MV-4-11 (cell line): ENCODE measurements around the gene SUPT6H.
"Not testable (repeated sequence)": the region's sequence is repeated elsewhere in the genome, so short reads cannot be mapped to it uniquely, and the experiment has no call there.

Experiments used
- DNase-seq: peaks from one replicate; lab custom pipeline; 2025; lab: John Stamatoyannopoulos, UW

Gene SUPT6H

DNA sequence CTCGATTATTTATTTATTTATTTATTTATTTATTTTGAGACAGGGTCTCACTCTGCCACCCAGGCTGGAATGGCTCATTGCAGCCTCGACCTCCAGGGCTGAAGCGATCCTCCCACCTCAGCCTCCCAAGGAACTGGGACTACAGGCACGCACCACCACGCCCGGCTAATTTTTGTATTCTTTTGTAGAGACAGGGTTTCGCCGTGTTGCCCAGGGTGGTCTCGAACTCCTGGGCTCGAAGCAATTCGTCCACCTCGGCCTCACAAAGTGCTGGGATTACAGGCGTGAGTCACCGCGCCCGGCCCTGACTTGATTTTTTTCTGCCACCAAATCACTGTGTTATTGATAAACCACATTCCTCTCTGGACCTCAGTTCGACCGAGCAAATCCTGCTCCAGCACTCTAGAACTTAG, 57.0 kb downstream of the SUPT6H start:
- DNase-seq: no peak

DNA sequence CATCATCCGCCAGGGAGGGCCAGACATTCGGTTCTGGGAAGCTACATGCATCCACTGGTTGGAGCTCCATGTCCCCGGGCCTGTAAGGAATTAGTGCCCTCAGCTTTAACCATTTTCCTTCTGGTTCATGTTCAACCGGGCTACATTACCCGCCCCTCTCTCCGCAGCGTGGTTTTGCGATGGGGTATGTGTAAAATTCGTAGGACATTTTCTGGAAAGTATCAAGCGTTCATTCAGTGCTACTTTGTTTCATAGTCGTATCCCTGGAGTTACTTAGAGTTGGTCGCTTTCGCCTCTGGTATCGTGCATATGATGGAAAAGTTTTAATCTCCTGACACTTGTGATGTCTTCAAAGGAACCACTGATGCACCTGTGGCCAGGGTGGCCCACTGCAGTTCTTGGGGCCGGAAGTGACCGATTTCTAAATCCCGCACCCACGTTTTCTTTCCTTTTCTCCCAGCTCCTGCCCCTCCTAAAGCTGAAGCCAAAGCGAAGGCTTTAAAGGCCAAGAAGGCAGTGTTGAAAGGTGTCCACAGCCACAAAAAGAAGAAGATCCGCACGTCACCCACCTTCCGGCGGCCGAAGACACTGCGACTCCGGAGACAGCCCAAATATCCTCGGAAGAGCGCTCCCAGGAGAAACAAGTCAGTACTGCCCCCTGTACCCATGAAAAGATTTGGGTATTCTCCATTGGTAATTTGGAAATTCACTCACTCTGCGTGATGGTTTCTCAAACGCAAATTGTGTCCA, 58.4 kb downstream of the SUPT6H start:
- DNase-seq: peak; percentile 18

DNA sequence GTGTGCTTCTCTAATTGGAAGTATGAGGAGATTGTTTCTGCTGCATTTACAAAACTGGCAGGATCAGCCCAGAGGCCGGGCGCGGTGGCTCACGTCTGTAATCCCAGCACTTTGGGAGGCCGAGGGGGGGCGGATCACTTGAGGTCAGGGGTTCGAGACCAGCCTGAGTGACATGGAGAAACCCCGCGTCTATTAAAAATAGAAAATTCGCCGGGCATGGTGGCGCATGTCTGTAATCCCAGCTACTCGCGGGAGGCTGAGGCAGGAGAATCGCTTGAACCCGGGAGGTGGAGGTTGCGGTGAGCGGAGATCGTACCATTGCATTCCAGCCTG, 59.0 kb downstream of the SUPT6H start:
- not testable (repeated sequence) for DNase-seq

DNA sequence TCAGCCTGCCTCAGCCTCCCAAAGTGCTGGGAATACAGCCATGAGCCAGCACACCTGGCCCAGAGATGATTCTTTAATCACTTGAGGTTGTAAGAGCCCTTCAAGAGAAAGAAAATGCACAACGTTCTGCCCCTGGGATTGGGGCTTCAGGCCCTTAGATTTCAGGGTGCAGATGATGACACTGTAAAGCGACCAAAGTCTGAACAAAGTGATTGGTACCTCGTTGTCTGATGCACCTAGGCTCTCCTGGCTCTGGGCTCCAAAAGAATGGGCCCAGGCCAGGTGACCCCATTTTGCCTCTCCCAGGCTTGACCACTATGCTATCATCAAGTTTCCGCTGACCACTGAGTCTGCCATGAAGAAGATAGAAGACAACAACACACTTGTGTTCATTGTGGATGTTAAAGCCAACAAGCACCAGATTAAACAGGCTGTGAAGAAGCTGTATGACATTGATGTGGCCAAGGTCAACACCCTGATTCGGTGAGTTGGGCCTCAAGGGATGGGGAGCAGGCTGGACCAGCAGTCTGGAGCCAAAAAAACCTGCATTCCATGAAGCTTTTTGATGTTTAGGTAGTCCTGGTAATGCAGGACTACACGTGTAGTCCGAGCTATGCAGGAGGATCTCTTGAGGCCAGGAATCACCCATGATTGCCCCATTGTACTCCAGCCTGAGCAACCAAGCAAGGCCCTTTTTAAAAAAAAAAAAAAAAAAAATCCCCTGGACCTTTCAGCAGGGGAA, 60.6 kb downstream of the SUPT6H start:
- DNase-seq: no peak

DNA sequence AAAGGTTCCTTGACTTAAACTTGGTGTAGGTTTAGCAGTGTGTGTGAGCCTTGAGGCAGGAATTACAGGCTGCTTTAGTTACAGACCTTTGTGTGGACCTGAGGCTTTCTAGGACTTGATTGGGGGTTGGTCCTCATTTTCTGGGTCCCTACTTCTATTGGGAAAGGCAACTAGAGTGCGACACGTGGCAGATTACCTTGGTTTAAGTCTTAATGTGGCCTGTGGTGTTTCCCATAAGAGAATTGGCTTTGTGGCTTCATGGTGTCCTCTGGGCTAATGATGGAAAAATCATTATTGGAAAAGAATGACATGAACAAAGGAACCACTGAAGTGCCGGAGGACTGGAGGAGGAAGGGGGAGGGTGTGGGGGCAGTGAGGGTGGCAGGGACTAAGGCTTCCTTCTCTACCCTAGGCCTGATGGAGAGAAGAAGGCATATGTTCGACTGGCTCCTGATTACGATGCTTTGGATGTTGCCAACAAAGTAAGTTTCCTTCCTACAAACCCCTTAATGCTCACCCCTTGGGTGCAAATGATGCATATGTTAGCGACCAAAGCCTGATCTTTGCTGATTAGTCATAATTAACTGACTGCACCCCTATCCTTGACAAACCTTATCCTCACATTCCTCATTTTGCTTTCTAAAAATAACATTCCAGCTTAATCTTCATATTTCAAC, 61.3 kb downstream of the SUPT6H start:
- no peak for DNase-seq

DNA sequence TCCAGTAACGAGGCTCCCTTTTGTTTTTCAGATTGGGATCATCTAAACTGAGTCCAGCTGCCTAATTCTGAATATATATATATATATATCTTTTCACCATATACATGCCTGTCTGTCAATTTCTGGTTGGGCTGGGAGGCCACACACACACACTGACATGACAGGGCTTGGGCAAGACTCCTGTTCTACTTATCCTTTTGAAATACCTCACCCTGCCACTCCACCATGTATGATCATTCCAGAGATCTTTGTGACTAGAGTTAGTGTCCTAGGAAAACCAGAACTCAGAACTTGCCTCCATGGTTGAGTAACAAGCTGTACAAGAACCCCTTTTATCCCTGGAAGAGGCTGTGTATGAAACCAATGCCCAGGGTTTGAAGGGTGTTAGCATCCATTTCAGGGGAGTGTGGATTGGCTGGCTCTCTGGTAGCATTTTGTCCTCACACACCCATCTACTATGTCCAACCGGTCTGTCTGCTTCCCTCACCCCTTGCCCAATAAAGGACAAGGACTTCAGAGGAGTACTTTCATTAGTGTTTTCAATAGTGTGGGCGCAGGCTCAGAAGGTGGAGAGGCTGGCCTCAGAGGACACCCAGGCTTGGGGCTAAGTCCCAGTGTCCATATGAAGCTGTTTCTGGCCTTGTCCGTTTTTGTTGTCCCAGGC, 62.0 kb downstream of the SUPT6H start:
- DNase-seq: peak; percentile 9

DNA sequence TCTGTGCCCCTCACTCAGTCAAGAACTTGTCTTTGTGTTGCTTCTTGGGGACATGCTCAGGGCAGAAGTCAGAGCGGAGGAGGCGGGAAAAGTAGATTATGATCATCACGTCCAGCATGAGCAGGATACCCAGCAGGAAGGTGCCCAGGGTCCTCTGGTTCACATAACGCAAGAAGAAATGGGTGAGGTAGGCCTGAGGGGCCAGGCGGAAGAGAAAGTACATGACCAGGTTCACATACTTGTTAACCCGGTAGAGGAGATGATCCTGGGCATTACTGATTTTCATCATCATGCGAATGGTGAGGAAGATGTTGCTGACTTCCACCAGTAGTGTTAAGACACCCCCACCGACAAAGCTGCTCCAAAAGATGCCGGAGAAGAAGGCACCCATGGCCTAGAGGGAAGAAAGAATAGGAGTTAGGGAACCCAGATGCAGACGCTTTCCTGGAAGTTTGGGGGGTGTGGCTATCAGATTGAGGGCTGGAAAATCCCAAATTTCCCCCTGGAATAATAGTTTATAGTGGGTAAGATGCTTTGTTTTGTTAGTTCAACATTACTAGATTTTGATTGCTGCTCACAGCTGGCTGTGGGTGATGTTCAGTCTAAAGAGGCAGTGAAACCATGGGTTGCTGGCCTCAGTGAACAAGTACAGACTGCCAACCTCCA, 62.6 kb downstream of the SUPT6H start:
- no peak for DNase-seq

DNA sequence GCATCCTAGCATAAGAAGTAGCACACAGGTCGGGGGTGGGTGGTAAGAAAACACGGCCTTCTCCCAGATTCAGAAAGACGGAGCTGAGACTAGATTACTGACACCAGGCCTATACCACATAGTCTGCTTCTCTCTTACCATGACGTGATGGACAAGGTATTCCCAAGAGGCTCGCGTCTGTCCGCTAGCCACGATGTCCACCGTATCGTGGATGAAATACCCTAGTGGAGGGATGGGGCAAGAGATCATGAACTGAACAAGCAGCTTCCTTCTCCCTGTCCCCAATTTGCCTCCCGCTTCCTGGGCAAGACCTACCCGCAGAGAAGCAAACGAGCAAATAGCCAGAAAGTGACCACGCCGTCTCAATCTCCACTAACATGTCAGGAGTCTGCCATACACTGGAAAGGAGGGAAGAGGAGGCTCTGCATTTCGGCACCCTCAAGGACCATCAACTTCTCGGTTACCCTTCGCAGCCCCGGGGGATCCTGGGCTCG, 63.2 kb downstream of the SUPT6H start:
- DNase-seq: peak; percentile 74

DNA sequence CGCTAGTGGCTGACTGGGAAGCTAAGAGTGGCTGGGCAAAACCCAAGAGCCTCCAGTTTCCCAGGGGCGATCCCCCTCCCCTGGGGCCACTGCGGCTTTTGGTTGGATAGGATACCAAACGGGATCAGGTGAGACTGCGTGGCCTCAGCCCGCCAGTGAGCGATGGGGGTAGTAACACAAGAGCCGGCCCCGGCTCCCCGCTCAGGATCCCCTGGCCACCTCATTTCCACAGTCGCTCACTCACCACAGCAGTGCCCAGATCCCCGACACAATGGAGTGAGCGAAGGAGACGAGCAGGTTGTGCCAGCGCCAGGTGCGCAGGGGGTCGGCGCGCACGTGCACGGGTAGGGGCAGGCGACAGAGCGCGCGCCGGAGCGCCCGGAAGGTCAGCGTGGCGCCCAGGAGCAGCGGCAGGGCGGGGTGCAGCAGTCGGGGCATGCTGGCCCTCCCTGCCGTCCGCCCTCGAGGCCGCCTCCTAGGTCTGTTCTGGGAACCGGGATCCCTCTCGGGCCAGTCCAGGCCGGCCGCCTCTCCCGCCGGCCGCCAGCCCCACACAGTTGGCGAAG, 63.7 kb downstream of the SUPT6H start:
- DNase-seq: peak; percentile 59

DNA sequence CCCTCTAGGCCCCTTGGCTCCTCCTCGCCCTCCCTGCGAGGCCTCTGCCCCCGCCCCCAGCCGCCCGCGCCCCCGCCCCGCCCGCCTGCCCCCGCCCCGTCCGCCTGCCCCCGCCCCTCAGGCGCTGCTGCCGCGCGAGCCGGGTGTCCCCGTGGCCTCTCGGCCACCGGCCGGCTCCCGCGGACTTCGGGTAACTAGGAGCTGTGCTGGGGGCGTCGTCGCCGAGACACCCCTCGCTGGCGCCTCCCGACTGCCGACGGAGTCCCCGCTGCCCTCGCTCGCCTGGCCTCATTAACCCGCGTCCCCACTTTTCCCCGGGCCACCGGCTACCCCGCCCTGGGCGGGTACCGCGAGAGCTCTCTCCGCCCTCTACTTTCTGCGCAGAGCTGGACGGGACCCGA, 64.2 kb downstream of the SUPT6H start, which contains the start of gene TLCD1:
TLCD1 (minus strand) TSS at position 8 of the 401 bp plus-strand sequence. CDS start 136 bp downstream, outside the sequence.
- peak; percentile 37 for DNase-seq

DNA sequence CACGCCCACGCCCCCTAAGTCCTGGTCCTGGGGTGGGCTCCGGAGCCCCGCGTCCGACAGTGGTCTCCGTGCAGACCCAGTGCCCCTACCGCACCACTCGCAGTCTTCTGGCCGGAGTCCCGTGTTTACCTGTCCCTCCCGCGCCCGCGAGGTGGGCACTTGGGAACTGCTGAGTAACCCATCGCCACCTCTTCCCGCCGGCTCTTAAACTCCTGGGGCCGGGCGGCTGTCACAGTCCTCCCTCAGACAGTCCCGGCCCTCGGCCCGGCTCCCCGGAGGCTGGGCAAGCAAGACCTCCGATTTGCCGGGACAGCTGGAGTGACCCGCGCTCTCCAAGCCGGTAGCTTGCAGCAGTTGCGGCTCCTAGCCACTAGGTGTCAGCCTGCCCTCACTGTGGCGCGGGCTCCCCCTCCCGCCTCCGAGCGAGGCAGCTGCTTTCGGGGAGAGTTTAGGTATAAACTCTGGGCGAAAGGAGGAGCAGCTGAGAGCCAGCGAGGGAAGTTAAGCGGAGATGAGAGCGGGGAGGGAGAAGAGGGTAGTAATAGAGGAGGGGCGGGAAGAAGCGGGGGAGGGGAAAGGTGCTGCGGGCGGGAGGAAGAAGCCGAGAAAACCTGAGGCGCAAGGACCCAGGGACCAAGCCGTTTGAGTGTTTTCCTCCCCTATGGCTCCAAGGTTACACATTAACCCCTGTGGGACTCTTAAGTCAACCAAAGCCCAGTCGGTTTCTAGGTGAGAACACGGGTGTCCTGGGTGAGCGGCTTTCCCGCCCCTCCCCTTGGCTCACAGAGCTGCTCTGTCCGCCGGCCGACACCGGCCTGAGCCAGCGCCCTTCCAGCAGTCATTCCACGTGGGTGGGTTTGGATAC, 64.9 kb downstream of the SUPT6H start:
- DNase-seq: peak; percentile 86

DNA sequence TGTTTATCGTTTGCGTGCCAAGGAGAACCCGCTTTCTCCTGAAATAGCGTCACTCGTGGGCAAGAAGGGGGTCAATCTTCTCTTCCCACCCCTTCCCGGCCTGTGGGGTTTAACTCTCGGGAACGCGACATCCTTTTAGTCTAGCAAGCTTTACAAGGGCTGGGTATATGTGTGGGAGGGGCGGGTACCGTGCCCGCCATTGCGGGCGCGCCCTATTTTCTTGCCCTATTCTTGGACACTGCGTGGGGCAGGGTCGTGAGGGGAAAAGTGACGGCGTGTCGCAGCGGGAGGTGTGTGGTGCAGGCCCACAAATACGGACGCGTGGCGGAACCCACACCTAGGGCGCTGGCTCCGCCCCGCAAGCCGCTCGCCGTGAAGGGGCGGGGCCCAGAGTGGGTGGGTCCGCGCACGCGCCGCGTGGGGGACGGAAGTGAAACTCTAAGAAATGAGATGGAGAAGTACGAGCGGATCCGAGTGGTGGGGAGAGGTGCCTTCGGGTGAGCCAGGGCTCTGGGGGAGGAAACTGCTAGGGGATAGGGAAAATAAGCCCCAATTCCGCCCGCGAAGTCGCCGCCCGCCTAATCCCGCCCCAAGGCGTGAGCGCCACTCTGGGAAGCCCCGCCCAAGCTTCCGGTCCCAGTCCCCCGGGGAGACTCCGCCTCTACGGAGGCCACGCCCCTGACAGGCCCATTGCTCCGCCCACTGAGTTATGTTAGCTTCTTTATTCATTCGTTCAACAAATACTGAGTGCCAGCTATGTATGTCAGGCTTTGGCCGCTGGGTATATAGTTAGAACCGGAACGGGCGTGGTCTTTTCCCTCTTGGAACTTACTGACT, 66.6 kb downstream of the SUPT6H start, which contains the start of gene NEK8:
NEK8 (plus strand) TSS at position 425 of the 837 bp plus-strand sequence; CDS start at position 451, 26 bp downstream.
- DNase-seq: peak; percentile 99

DNA sequence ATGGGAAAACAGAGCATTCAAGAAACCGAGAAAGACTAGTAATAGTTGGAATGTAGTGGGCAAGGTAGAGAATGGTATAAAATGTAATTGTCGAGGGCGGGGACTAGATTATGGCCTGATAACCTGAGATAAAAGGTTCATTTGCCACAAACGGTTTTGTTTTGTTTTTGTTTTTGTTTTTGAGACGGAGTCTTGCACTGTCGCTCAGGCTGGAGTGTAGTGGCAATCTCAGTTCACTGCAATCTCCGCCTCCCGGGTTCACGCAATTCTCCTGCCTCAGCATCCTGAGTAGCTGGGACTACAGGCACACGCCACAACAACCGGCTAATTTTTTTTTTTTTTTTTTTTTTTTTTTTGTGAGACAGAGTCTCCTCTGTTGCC, 67.9 kb downstream of the SUPT6H start:
- DNase-seq: no peak

DNA sequence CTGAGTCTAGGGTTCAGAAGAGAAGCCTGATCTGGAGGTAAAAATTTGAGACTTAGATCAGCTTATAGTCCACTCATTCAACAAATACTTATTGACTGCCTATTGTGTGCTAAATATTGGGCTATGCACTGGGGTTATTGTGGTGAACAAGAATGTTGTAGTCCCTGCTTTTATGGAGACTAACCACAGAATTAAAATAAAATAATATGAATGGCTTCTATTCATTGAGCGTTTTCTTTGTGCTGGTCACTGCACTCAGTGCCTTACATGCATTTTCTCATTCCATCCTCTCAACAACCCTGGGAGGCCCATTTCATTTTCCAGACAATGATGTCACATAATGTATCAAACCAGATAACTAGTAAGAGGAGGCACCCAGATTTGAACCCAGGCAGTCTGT, 71.3 kb downstream of the SUPT6H start:
- no peak for DNase-seq

DNA sequence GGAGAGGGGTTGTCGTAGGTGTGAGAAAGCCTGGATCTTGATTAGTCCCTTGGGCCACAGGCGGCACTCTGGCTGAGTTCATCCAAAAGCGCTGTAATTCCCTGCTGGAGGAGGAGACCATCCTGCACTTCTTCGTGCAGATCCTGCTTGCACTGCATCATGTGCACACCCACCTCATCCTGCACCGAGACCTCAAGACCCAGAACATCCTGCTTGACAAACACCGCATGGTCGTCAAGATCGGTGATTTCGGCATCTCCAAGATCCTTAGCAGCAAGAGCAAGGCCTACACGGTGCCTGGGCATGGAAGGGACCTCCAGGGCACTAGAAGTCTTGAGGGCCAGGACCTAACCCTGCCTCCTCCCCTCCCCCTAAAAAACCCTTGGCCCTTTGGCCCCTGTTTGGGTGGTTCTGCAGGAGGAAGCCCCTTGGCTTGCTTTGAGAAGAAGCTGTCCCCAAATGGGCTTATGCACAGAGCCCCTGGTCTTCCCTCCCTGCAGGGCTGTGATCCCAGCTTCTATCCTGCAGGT, 72.8 kb downstream of the SUPT6H start:
- no peak for DNase-seq

DNA sequence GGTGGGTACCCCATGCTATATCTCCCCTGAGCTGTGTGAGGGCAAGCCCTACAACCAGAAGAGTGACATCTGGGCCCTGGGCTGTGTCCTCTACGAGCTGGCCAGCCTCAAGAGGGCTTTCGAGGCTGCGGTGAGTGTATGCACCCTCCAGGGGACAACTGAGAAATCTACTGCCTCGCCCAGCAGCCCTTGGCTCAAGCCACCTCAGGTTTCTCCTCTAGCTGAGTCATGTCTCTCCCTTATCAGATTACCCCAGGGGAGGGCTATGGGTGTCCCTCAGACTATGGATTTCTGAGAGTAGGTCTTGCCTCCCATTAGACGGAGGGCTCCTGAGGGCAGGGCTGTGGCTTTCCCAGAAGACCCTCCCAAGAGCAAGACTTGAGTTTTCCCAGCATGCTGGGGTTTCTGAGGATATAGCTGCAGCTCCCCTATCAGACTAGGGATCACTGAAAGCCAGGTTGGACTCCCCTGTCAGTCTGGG, 73.3 kb downstream of the SUPT6H start:
- no peak for DNase-seq

DNA sequence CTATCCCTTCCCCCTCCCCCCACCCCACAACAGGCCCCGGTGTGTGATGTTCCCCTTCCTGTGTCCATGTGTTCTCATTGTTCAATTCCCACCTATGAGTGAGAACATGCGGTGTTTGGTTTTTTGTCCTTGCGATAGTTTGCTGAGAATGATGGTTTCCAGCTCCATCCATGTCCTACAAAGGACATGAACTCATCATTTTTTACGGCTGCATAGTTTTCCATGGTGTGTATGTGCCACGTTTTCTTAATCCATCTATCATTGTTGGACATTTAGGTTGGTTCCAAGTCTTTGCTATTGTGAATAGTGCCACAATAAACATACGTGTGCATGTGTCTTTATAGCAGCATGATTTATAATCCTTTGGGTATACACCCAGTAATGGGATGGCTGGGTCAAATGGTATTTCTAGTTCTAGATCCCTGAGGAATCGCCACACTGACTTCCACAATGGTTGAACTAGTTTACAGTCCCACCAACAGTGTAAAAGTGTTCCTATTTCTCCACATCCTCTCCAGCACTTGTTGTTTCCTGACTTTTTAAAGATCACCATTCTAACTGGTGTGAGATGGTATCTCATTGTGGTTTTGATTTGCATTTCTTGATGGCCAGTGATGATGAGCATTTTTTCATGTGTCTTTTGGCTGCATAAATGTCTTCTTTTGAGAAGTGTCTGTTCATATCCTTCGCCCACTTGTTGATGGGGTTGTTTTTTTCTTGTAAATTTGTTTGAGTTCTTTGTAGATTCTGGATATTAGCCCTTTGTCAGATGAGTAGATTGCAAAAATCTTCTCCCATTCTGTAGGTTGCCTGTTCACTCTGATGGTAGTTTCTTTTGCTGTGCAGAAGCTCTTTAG, 74.1 kb downstream of the SUPT6H start:
- DNase-seq: not testable (repeated sequence)

DNA sequence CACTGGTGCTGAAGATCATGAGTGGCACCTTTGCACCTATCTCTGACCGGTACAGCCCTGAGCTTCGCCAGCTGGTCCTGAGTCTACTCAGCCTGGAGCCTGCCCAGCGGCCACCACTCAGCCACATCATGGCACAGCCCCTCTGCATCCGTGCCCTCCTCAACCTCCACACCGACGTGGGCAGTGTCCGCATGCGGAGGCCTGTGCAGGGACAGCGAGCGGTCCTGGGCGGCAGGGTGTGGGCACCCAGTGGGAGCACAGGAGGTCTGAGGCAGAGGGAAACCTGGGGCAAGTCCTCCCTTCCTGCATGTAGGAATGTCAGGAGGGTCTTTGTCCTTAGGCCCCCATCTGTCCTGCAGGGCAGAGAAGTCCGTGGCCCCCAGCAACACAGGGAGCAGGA, 75.3 kb downstream of the SUPT6H start:
- DNase-seq: no peak
